ENCODE measurements around the gene ARPC2. TPM values are rescaled to one million over a fixed set of nuclear protein-coding genes. Genes with fewer than 3 reads are reported as not detected.
A peak's percentile ranks its signal among the peaks of the same experiment; 100 is the strongest.

Gene ARPC2
- total RNA-seq, 1 donor: 259 TPM

GRCh38 chr2:218252509-218253231, 35.7 kb downstream of the ARPC2 start:
- peak in 2 of 3 donors; percentile 51 to 81 for DNase-seq (ENCODE audit: low read depth in 2 of 3, low spot score in 2 of 3)

DNA sequence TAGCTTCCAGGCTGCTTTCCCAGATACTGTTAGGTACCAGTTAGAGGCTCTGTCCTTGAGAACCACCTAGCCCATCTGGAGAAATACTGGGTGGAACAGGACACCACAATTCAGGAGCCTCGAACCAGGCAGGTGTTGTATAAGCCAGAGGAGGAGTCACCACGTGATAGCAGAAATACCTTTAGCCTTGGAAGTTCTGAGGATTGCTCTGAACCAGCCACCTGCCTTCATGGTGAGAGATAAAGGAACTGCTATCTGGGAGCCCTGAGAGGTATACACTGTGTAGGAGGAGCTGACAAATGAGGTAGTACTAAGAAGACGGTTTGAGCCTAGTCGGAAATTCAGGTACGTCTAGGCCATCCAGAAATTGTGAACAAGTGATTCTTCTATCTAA, 36.2 kb downstream of the ARPC2 start:
- no peak for DNase-seq (ENCODE audit: low read depth in 2 of 3, low spot score in 2 of 3)

- DNase-seq (ENCODE audit: low read depth in 2 of 3, low spot score in 2 of 3): no peak
Measured at GRCh38 chr2:218255446-218255845, 38.5 kb downstream of the ARPC2 start.

GRCh38 chr2:218256612-218257350, 39.8 kb downstream of the ARPC2 start:
- DNase-seq (ENCODE audit: low read depth in 2 of 3, low spot score in 2 of 3): no peak

- DNase-seq (ENCODE audit: low read depth in 2 of 3, low spot score in 2 of 3): peak; percentile 35 to 82 (median 75)
Measured at GRCh38 chr2:218257390-218257981, 40.5 kb downstream of the ARPC2 start.

- no peak for DNase-seq (ENCODE audit: low read depth in 2 of 3, low spot score in 2 of 3)
Measured at GRCh38 chr2:218259099-218259961, 42.3 kb downstream of the ARPC2 start.

- DNase-seq (ENCODE audit: low read depth in 2 of 3, low spot score in 2 of 3): no peak
Measured at GRCh38 chr2:218260166-218260565, 43.2 kb downstream of the ARPC2 start.

- DNase-seq (ENCODE audit: low read depth in 2 of 3, low spot score in 2 of 3): no peak
Measured at GRCh38 chr2:218260742-218261422, 43.9 kb downstream of the ARPC2 start, which contains the start of gene GPBAR1. Gene GPBAR1 (plus strand): TSS chr2:218261015. CDS start chr2:218262725, 1,710 bp downstream.

DNA sequence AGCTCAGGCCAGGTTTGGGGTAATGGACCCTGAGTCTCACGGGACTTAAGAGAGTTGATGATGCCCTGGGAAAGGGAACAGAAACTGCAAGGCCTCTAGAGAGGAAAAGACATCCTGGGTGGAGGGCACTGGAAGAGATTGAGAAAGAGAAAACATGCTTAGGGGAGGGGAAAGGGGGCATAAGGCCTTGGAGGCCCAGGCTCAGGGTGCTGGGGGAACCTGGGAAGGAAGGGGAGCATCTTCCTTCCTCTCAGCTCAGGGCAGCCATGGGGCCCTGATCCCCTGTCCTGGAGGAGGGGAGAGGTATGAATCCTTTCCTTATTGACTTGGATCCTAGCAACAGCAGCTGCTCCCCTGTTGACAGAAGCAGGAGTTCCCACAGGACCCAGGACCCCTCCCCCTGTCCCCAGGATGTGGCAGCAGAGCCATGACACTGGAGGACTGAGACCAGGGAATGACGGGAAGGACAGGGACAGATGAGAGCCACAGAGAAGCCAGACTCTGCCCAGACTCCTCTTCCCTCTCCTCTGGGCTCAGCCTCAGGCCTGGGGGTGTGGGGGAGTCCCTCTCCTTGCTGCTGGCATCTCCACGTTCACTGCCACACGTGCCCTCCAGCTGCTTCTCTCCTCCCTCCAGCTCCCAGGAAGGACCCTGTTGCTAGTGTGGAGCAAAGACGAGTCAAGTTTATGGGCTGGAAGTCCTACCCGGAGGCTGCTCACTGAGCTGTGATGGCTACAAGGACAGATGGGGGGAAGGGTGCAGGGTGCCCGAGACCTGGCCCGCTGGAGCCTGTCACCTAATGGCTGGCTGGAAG, 44.6 kb downstream of the ARPC2 start:
- no peak for DNase-seq (ENCODE audit: low read depth in 2 of 3, low spot score in 2 of 3)

DNA sequence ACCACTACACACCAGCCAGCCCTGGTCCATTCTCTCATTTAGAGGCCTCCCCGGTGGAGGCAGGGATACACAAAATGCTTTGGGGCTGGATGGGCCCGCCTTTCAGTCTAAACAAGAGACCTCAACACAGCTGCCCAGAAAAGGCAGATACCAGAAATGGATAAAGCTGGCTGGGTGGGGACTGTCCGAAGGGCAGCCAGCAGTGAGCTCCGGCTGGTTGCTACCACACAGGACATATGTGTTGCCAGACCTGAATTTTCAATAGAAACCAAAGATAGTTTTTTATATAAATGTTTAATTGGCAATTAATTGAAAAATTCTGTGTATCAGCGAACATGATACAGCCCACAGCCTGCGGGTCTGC, 45.2 kb downstream of the ARPC2 start:
- no peak for DNase-seq (ENCODE audit: low read depth in 2 of 3, low spot score in 2 of 3)

DNA sequence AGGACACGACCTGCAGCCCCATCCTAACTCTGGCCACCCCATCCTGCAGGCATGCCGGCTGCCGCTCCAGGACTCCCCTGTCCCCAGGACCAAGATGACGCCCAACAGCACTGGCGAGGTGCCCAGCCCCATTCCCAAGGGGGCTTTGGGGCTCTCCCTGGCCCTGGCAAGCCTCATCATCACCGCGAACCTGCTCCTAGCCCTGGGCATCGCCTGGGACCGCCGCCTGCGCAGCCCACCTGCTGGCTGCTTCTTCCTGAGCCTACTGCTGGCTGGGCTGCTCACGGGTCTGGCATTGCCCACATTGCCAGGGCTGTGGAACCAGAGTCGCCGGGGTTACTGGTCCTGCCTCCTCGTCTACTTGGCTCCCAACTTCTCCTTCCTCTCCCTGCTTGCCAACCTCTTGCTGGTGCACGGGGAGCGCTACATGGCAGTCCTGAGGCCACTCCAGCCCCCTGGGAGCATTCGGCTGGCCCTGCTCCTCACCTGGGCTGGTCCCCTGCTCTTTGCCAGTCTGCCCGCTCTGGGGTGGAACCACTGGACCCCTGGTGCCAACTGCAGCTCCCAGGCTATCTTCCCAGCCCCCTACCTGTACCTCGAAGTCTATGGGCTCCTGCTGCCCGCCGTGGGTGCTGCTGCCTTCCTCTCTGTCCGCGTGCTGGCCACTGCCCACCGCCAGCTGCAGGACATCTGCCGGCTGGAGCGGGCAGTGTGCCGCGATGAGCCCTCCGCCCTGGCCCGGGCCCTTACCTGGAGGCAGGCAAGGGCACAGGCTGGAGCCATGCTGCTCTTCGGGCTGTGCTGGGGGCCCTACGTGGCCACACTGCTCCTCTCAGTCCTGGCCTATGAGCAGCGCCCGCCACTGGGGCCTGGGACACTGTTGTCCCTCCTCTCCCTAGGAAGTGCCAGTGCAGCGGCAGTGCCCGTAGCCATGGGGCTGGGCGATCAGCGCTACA, 45.9 kb downstream of the ARPC2 start:
- no peak for DNase-seq (ENCODE audit: low read depth in 2 of 3, low spot score in 2 of 3)

DNA sequence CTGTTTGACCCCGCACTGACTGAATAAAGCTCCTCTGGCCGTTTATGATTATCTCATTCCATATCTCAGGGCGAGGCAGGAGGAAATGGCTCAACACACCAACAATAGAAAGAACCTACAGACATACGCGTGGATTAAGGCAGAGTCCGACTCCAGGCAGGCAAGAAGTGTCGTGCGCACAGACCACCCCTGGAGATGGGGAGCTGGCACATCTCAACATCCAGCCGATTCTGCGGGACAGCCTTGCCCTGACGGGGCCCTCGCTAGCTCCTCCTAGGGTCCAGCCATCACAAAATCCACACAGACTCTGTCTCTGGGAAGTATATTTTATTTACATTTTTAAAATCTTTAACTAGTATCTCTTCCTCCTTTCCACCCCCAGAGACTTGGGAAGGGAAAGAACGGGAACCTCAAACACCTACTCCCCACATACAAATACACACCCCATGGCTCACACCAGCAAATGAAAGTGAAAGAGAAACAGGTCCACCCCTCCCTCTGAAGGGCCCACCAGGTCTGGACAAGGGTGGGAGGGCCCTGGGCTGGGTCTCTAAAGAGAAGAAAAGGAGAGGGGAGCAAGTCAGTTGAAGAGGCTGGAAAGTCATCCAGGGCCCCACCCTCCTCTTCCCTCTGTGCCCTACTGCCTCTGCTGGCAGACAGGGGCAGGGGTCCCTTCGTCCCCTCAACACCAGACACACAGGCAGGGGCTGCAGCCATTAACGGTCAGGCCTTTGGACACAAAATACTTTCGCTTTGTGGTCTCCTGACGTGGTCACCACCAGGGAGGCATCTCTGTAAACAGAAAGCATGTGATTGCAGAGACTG, 47.0 kb downstream of the ARPC2 start:
- DNase-seq (ENCODE audit: low read depth in 2 of 3, low spot score in 2 of 3): no peak

DNA sequence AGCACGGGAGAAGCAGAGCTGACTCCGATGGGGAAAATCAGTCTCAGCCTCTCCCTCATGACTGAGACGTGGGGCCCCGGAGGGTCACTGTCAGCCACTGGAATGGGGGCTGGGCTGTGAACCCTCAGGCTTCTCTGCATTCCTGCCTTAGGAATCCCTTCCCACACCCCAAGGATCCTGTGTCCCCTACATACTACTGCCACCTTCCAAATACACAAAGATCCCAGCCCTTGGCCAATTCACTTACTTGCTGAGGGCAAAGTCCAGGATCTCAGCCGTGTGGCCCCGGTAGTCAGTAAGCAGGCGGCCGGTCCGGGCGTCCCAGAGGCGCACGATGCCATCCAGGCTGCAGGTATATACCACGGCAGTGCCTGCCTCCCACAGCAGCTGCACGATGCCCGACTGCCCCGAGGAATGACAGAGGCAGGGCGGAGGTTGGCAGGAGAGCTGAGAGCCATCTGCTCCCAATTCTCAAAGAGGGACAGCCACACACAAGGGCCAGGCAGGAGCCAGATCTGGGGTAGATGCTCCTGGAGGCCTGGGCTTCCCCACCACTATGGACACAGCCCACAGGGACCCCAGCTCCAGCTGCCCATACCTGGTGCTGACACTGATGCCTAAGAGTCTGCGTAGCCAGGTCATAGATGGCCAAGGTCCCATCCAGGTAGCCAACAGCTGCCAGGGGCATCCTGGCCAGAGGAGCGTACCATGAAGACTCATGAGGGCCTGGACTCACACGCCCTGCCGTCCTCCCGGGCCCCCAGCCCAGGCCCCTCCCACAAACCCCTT, 48.0 kb downstream of the ARPC2 start:
- no peak for DNase-seq (ENCODE audit: low read depth in 2 of 3, low spot score in 2 of 3)

GRCh38 chr2:218265626-218266025, 48.6 kb downstream of the ARPC2 start:
- DNase-seq (ENCODE audit: low read depth in 2 of 3, low spot score in 2 of 3): no peak

DNA sequence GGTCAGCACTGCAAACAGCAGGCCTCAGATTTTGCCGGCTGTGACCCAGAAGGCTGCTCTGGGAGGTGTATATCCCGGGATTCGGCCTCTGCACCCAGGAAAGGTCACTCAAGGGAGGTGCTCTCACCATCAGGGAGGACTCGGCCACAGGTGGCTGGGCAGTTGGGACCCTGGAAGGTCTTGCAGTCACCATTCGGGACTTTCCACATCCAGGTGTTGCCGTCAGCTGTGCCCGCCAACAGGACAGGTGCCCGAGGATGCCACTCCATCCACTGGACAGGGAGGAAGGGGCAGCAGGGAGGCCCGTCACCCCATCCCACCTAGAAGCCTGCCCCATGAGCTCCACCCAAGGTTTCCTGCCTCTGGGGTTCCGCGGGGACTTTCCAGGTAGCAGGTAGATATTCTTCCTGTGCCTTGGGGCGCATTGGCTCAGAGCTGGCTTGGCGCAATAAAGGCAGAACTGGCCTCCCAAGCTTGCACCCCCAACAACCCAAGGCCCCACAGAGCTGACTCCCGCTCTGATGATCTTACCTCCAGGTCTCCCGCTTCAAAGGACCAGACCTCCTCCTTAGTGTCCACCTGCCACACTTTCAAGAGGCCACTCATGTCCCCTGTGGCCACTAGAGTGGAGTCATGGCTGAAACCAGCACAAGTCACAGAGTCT, 49.5 kb downstream of the ARPC2 start:
- no peak for DNase-seq (ENCODE audit: low read depth in 2 of 3, low spot score in 2 of 3)

DNA sequence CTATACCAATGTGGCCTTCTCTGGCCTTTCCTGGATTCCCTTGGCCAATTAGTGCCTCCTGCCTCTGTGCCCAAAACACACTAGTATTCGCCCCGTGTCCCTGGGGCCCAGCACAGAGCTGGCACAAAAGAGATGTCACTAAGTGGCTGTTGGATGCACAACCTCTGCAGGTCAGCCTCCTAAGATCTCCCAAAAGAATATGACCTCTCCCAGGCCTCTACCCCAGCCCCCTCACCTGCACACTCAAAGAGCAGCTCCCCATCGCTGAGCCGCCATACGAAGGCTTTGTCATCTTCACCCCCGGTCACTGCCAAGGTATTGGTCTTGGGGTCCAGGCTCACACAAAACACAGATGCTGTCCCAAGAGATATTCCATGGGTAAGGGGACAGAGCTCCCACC, 50.3 kb downstream of the ARPC2 start:
- no peak for DNase-seq (ENCODE audit: low read depth in 2 of 3, low spot score in 2 of 3)
